ENCODE data around the gene OS9. TPM values are rescaled to one million over a fixed set of nuclear protein-coding genes. Genes with fewer than 3 reads are reported as not detected.

The OS9 gene
- total and polyA plus RNA-seq, 9 of the 15 experiments (the other 6 are each of a cell fraction or from before 2014, with no cell fraction given) = 4.6 to 105 (median 89.5) TPM

DNA sequence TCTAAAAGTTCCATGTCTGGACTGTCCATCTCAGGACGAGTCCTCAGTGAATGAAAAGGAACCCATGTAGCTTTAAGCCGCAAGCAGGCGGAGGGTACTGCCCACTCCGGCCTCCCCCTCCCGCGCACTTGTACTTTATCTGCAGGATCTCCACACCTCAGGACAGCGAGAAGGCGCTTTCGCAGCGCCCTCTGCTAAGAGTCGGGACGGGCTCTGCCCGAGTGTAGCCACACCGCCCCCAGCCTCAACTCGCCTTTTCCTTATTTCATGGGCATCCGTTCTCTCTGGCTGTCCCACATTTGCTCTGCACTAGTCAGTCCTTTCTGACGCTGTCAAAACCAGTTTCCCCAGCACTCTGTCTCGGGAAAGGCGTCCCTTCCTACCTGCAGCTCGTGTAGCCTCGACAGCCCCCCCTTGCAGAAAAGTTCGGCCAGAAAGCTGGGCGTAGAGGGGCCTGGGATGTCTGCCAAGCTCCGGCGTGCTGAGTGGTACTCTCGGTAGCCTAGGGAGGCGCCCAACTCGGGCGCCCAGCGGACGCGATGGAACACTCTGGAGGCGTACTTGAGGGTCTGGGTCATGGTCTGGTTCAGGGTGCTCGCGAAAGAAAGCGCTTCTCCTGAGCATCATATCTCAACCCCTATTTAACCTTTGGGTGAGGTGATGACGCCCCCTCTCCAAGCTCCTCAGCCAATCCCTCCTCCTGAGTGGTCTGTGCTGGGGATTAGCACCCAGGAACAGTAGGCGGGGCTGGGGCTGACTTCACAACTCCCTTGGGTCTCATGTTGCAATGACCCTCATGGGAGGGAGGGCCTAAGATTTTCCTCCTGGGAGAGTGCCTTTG is 72.8 kb downstream of the OS9 start, which contains the start of gene CYP27B1 (continued):
- TF ChIP-seq, protein P1, sequence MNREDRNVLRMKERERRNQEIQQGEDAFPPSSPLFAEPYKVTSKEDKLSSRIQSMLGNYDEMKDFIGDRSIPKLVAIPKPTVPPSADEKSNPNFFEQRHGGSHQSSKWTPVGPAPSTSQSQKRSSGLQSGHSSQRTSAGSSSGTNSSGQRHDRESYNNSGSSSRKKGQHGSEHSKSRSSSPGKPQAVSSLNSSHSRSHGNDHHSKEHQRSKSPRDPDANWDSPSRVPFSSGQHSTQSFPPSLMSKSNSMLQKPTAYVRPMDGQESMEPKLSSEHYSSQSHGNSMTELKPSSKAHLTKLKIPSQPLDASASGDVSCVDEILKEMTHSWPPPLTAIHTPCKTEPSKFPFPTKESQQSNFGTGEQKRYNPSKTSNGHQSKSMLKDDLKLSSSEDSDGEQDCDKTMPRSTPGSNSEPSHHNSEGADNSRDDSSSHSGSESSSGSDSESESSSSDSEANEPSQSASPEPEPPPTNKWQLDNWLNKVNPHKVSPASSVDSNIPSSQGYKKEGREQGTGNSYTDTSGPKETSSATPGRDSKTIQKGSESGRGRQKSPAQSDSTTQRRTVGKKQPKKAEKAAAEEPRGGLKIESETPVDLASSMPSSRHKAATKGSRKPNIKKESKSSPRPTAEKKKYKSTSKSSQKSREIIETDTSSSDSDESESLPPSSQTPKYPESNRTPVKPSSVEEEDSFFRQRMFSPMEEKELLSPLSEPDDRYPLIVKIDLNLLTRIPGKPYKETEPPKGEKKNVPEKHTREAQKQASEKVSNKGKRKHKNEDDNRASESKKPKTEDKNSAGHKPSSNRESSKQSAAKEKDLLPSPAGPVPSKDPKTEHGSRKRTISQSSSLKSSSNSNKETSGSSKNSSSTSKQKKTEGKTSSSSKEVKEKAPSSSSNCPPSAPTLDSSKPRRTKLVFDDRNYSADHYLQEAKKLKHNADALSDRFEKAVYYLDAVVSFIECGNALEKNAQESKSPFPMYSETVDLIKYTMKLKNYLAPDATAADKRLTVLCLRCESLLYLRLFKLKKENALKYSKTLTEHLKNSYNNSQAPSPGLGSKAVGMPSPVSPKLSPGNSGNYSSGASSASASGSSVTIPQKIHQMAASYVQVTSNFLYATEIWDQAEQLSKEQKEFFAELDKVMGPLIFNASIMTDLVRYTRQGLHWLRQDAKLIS (CRISPR knock-in tag; IDR thresholded peaks at IDR 0.05) = no peak
- no peak for TF ChIP-seq ZNF41 (CRISPR knock-in tag; conservative IDR thresholded peaks at IDR 0.05)
- TF ChIP-seq, protein P2, sequence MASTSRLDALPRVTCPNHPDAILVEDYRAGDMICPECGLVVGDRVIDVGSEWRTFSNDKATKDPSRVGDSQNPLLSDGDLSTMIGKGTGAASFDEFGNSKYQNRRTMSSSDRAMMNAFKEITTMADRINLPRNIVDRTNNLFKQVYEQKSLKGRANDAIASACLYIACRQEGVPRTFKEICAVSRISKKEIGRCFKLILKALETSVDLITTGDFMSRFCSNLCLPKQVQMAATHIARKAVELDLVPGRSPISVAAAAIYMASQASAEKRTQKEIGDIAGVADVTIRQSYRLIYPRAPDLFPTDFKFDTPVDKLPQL (IDR thresholded peaks at IDR 0.05; ENCODE audit: extremely low read depth, insufficient read length) = no peak
- TF ChIP-seq HNRNPLL (IDR thresholded peaks at IDR 0.05; ENCODE audit: low read depth, low read length, poor library complexity, severe bottlenecking) = no peak
- TF ChIP-seq, protein P3, sequence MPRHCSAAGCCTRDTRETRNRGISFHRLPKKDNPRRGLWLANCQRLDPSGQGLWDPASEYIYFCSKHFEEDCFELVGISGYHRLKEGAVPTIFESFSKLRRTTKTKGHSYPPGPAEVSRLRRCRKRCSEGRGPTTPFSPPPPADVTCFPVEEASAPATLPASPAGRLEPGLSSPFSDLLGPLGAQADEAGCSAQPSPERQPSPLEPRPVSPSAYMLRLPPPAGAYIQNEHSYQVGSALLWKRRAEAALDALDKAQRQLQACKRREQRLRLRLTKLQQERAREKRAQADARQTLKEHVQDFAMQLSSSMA (CRISPR knock-in tag; IDR thresholded peaks at IDR 0.05) = no peak
- TF ChIP-seq ZNF23 (CRISPR knock-in tag; IDR thresholded peaks at IDR 0.05) = no peak
- no peak for TF ChIP-seq HDAC3 (IDR thresholded peaks at IDR 0.05; ENCODE audit: borderline replicate concordance, partially characterized antibody)
- no peak for TF ChIP-seq NONO (IDR thresholded peaks at IDR 0.05; ENCODE audit: low read depth in 2 of 2, low read length in 1 of 2)
- TF ChIP-seq NFE2L1 (tag; IDR thresholded peaks at IDR 0.05; ENCODE audit: borderline replicate concordance, low read depth) = no peak
- TF ChIP-seq FOXP4 (CRISPR knock-in tag; IDR thresholded peaks at IDR 0.05; ENCODE audit: borderline replicate concordance) = no peak
- no peak for TF ChIP-seq TAF9B (IDR thresholded peaks at IDR 0.05; ENCODE audit: partially characterized antibody)
- TF ChIP-seq CXXC5 (CRISPR knock-in tag; IDR thresholded peaks at IDR 0.05) = no peak
- no peak for TF ChIP-seq ZZZ3 (IDR thresholded peaks at IDR 0.05)
- no peak for TF ChIP-seq C11orf30 (IDR thresholded peaks at IDR 0.05; ENCODE audit: low read depth)
- TF ChIP-seq RBM22 (IDR thresholded peaks at IDR 0.05; ENCODE audit: low read depth, low read length, poor library complexity, severe bottlenecking) = no peak
- no peak for TF ChIP-seq SP2 (IDR thresholded peaks at IDR 0.05; ENCODE audit: extremely low read depth, low read depth, low read length, poor library complexity, severe bottlenecking)
- TF ChIP-seq, protein P4, sequence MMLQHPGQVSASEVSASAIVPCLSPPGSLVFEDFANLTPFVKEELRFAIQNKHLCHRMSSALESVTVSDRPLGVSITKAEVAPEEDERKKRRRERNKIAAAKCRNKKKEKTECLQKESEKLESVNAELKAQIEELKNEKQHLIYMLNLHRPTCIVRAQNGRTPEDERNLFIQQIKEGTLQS (IDR thresholded peaks at IDR 0.05) = no peak
- TF ChIP-seq, protein P4 (CRISPR knock-in tag; conservative IDR thresholded peaks at IDR 0.05) = no peak
